Keratinocyte (primary cell): ENCODE data around the gene KCTD13.

Experiments used
- EZH2 ChIP-seq: IDR thresholded peaks from one replicate; pipeline ENCODE4 v1.6.1; 2012; ENCODE audit warnings: inconsistent platforms, mild to moderate bottlenecking, low read length, moderate library complexity
- TF ChIP-seq, protein P1 (sequence below), 3 experiments: IDR thresholded peaks in 1 of 3; conservative IDR thresholded peaks in 1 of 3; optimal IDR thresholded peaks in 1 of 3; 2 replicates in 2 of 3; 3 replicates in 1 of 3; pipeline versions ENCODE3 to v1.5.1; 2011; ENCODE audit warnings: low read length in 3 of 3, mild to moderate bottlenecking in 3 of 3, moderate library complexity in 2 of 3, control low read depth in 1 of 3, inconsistent platforms in 1 of 3; ENCODE audit not compliant: insufficient read depth in 2 of 3; ENCODE audit errors: extremely low read depth in 1 of 3

GRCh38 chr16:29868396-29869009 is 57.5 kb downstream of the KCTD13 start:
- TF ChIP-seq, protein P1, sequence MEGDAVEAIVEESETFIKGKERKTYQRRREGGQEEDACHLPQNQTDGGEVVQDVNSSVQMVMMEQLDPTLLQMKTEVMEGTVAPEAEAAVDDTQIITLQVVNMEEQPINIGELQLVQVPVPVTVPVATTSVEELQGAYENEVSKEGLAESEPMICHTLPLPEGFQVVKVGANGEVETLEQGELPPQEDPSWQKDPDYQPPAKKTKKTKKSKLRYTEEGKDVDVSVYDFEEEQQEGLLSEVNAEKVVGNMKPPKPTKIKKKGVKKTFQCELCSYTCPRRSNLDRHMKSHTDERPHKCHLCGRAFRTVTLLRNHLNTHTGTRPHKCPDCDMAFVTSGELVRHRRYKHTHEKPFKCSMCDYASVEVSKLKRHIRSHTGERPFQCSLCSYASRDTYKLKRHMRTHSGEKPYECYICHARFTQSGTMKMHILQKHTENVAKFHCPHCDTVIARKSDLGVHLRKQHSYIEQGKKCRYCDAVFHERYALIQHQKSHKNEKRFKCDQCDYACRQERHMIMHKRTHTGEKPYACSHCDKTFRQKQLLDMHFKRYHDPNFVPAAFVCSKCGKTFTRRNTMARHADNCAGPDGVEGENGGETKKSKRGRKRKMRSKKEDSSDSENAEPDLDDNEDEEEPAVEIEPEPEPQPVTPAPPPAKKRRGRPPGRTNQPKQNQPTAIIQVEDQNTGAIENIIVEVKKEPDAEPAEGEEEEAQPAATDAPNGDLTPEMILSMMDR (optimal IDR thresholded peaks at IDR 0.05 in 1 of 3, IDR thresholded peaks at IDR 0.05 in 1 of 3, conservative IDR thresholded peaks at IDR 0.05 in 1 of 3; ENCODE audit: extremely low read depth in 1 of 3, insufficient read depth in 2 of 3, low read length in 3 of 3), result no peak
- TF ChIP-seq EZH2, result no peak
